Activated CD4-positive, alpha-beta T cell treated with anti-CD3 and anti-CD28 coated beads, Interleukin-10, Interleukin-2, amounts not matched to agents 100 ng/mL and 50 ng/mL, durations not matched to agents 16 hours and 8 hours (primary cell): ENCODE measurements around the gene SUGCT.

ENCODE experiments used
- DNase-seq: peaks from one replicate; pipeline ENCODE4 v3.0.0-alpha.2; 2020

The SUGCT gene

GRCh38 chr7:40541336-40541735, 406.5 kb downstream of the SUGCT start:
- DNase-seq, result no peak

- DNase-seq, result no peak
Observed at GRCh38 chr7:40542982-40543741, 408.4 kb downstream of the SUGCT start.

GRCh38 chr7:40544221-40544723, 409.5 kb downstream of the SUGCT start:
- no peak for DNase-seq

- no peak for DNase-seq
Observed at GRCh38 chr7:40544871-40545303, 410.1 kb downstream of the SUGCT start.

- DNase-seq, result no peak
Observed at GRCh38 chr7:40545739-40546138, 410.9 kb downstream of the SUGCT start.

GRCh38 chr7:40546616-40547501, 412.1 kb downstream of the SUGCT start:
- no peak for DNase-seq

- no peak for DNase-seq
Observed at GRCh38 chr7:40549372-40550039, 414.7 kb downstream of the SUGCT start.

GRCh38 chr7:40551685-40552576, 417.1 kb downstream of the SUGCT start:
- peak; percentile 21 for DNase-seq

- no peak for DNase-seq
Observed at GRCh38 chr7:40560672-40561071, 425.9 kb downstream of the SUGCT start.

- DNase-seq, result no peak
Observed at GRCh38 chr7:40566879-40567278, 432.1 kb downstream of the SUGCT start.

GRCh38 chr7:40569326-40569725, 434.5 kb downstream of the SUGCT start:
- DNase-seq, result no peak

GRCh38 chr7:40570223-40570622, 435.4 kb downstream of the SUGCT start:
- DNase-seq, result no peak

GRCh38 chr7:40571796-40572195, 437.0 kb downstream of the SUGCT start:
- DNase-seq, result no peak

GRCh38 chr7:40572810-40573465, 438.1 kb downstream of the SUGCT start:
- DNase-seq, result no peak

- no peak for DNase-seq
Observed at GRCh38 chr7:40579401-40579800, 444.6 kb downstream of the SUGCT start.

- no peak for DNase-seq
Observed at GRCh38 chr7:40580776-40581175, 446.0 kb downstream of the SUGCT start.

GRCh38 chr7:40582539-40582938, 447.7 kb downstream of the SUGCT start:
- DNase-seq, result no peak

GRCh38 chr7:40583667-40584444, 449.1 kb downstream of the SUGCT start:
- no peak for DNase-seq

- DNase-seq, result no peak
Observed at GRCh38 chr7:40584667-40585433, 450.0 kb downstream of the SUGCT start.

- DNase-seq, result no peak
Observed at GRCh38 chr7:40586197-40586596, 451.4 kb downstream of the SUGCT start.
